Stimulated activated CD4-positive, alpha-beta T cell treated with anti-CD3 and anti-CD28 coated beads, Interleukin-4, amount 100 ng/mL, for 1 hour (primary cell): ENCODE results near the gene DUSP2.

ENCODE experiments used
- DNase-seq: peaks from one replicate; pipeline ENCODE4 v3.0.0-alpha.2; 2020

The DUSP2 gene

DNA sequence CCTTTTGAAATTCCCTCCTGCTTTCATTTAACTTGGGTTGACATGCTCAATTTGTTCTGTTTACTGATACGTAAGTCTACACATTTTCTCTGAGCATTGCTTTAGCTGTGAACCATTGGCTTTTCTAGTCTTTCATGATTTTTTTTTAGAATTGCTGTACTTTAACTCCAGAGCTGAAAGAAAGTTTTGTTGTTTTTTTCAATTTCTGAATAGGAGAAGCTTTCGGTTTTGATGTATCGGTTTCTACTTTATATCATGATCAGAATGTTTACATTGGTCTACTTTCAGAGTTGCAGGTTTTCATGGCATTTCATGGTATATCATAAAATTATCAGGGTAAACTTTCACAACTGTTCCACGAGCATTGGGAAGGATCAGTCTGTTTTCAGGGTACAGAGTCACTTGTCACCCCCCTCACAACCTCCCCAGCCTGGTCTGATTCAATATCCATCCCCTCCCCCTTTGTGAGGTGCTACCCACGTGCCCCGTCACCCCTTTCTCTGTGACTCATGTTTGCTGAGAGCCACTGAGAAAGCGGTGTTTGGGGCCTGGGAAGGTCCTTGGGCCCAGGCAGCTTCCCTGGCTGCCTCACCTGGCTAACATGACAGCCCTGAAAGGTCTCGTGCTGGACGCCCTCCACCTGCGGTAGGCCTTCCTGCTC lies 14.0 kb downstream of the DUSP2 start:
- DNase-seq: peak; percentile 36

DNA sequence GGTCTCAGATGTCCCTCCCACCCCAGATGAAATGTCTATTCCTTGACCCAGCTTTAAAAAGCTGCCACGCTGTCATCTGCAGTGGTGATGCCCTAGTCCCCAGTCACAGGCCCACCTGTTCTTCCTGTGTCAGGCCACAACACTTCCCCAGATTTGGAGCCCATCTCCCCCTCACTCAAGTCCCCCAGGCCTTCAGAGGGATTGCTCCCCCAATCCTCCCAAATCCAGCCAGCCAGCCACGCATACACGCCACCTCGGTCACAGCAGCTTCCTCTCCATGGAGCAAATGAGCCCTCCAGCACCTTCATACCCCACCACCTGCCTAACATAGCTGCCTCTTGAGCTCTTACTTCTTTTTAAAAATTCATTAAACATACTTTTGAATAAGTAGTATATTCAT lies 14.8 kb downstream of the DUSP2 start:
- DNase-seq: no peak

DNA sequence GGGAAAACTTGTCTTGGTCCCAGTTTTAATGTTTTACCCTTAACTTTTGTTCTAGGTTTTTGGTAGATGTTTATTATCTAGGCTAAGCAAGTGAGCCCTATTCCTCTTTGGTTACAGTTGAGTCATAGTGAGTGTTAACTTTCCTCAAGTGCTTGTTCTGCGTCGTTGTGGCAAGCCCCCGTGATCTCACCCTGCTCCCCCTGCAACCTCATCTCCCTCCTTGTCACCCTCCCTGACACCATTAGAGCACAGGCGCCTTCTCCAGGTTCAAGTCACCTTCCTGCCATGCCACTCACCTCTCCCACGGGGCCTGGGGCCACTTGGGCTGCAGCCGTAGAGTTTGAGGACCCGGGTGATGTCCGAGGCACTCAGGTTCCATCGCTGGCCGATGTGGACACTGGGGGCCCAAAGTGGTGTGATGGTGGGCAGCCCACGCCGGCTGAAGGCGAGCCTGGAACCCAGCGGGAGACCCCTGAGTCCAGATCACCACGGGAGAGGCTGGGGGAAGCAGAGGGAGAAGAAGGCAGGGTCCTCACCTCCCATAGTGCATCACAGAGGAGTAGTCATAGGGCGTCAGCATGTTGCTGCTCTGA lies 15.6 kb downstream of the DUSP2 start:
- no peak for DNase-seq

DNA sequence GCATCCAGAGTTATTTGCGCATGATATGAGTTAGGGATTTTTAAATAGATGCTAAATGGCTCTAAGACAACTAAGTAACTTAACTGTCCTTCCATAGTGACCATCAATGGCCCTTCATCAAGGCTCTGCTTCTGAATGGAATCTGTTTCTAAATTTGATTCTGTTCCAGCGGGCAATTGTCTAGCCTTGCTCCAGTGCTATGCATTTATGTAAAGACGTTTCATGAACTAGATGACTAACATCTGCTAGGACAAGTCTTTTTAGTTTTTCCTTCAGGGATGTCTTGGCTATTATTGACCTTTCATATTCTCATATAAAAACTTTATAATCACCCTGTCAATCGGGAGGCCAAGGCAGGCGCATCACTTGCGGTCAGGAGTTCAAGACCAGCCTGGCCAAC lies 16.8 kb downstream of the DUSP2 start:
- DNase-seq: no peak

DNA sequence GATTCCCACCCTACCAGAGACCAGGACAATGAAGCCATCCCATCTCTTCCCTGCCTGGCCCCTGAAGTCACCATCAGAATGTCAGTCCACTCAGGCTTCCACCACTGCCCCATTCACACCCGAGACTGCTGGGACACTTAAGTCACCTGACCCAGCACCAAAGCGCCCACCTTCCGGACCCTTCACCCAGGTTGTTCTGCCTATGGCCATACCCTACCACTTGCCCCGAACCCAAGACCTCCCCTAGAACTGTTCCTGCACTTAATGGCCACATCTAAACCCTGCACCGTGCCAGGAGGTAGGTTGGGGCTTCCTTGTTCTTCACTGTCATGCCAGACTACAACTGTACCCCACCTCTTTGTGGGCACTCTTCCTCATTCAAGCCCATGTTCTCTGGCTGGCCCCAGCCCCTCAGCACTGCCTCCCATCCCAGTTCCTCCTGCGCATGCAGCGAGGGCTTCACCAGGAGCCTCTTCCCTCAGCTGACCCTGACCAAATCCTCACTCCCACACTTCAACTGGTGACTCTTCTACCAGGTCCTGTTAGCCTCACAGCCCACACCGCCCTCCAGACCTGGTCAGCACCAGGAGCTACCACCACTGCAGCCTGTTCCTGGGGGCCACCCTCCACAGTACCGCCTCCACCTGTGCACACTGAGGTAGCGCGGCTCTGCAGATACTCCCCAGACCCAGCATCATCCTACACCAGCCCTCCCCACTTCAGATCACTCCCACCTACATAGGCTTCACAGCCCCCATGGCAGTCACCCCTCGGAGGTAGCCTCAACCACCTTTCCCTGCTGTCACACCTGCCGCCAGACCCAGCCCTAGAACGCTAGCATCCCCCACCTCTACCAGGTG lies 20.6 kb downstream of the DUSP2 start:
- DNase-seq: no peak

DNA sequence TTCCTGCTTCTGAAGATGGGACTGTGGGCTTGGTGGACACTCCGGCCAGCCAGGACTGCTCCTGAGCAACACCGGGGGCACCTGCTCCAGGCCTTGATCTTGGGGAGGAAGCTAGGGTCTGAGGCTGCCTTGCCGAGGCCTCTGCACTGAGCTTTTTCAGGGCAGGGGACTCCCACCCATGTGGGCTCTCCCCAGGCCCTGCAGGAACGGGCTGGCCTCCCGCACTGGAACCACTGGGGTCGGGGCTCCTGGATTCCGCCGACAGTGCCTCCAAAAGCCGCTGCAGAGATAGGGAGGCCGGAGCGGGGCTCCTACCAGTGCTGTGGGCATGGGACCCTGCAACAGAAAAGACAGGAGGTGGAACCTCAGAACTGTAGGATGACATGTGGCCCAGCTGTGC lies 21.3 kb downstream of the DUSP2 start:
- DNase-seq: no peak

DNA sequence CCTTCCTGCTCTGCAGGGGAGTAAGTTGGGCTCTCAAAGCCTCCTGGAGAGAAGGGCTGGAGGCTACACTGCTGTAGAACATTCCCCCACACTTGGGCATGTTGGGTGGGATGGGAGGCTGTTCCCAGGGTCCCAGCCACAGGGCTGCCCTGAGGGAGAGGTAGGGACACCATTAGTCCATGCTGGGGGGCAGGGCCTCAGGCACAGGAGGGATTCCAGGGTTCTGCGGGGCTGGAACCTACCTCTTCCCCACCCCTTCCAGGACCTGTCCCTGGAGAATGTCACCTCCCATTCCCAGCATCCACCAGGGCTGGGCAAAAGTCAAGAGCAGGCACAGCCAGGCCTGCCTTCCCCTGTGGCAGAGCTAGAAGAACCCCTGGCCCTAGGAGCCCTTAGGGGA lies 21.9 kb downstream of the DUSP2 start:
- DNase-seq: no peak

DNA sequence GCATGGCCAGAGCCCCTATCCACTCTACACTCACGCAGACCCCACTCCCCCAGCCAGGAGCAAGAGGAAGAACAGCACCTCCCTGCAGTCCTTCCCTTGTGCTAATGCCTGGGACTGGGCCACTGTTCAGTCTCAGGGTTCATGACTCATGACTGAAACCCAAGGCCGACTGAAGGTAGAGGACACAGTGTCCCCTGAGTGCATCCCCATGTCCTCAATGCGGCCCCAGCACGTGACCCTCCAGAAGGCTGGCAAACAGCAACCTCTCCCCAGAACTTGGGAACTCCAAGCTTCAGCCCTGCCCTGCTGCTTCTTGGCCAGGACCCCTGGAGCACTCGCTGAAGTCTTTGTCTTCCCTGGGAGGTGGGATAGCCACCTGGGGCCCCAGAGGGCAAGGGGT lies 22.8 kb downstream of the DUSP2 start:
- no peak for DNase-seq

DNA sequence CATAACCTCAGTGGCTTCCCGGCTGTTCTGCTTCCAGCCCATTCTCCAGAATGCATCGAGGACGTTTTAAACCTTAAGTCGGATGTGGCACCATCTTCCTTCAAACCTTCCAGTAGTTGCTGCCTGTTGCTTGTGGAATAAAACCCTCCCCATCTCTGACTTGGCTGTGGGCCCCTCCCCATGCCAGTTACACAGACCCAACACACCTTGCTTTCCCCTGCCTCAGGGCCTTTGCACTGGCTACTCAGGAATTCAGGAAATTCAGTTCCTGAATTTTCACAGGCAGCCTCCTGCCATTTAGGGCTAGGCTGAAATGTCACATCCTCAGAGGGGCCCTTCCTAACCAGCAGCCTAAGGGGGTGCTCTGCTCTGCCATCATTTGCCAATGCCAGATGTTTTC lies 23.8 kb downstream of the DUSP2 start:
- no peak for DNase-seq

DNA sequence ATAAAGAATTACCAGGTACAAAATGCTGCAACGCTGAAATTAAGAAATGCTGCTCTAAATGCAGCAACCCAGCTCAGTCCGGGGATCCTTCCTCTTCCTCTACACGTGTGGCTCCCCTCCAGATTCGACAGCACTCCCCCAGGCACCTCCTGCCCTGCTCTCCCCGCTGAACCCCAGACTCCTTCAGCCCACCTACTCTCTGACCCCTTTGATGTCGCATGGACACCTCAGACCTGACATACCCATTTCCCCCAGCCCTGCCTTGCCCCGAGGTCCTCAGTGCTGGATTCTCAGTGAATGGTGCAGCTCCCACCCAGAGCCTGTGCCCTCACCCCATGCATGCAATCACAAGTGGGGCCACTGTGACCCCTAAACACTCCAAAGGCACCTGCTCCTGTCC lies 24.2 kb downstream of the DUSP2 start:
- no peak for DNase-seq

DNA sequence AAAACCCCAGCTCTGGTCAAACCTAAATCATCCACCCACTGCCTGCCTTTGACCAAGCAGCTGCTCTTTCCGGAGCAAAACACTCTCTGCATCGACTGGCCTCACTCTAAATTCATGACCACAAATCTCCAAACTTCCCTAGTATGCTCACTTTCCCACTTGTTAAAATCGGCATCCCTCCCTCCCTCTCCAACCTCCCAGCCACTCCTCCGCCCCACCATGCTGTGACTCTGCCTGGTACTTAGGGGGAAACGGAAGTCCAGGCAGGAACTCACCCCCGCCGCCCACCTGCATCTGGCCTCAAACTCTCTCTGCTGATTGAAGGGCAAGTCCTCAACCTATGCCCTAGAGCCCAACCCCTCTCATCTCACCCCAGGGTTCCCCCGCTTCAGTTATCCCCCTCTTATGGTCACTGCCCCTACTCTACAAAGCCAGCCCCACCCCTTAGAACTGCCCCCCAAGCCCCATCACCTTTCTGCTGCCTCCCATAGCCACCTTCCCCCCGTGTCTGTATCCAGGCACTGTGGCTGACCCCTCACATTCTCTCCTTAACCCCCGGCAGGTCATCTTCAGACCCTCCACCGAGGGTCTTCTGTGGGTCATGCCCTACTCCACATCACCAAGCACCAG lies 25.0 kb downstream of the DUSP2 start:
- no peak for DNase-seq

DNA sequence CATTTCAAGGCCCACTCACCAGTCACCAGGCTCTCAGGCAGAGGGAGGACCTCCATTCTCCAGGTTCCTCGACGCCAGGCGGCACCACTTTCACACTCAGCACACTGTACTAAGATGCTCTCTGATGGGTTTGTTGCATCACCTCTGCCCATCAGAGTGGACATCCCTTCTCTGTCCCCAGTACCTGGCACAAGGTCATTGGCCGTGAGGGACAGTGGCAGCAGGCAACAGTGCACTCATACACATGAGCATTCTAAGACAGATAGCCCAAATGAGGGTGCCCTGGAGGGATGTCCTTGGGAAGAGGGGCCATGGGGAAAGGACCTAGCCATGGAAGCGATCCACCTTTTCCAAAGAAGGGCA lies 25.9 kb downstream of the DUSP2 start:
- DNase-seq: no peak

DNA sequence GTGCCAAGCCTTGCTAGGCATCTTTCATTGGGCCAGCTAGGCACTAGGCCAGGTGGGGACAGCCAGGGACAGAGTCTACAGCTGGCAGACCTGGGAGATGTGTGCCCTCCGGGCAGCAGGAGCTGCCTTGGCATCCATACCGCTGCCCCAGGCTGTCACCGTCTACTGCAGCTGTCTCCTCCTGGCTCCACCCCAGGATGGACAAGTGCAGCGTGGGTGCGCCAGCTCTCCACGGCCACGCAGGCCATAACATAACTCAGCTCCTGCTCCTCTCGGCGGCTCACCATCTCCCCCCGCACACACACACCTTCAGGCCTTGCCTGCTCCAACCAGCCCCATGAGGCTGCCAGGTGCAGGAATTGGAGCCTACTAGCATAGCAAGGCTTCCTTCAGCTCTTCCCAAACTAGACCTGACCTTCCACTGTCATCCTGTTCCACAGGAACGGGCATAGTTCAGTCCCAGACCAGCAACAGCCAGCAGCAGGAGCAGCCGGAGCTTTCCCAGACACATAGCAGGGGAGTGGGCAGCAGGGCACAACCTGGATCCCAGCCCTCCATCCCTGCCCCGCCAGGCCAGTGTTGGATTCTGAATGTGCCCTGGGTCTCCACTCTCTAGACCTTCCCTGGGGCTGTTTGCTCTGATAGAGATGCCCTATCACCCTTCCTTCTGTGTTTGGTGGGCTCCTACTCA lies 26.4 kb downstream of the DUSP2 start:
- no peak for DNase-seq

DNA sequence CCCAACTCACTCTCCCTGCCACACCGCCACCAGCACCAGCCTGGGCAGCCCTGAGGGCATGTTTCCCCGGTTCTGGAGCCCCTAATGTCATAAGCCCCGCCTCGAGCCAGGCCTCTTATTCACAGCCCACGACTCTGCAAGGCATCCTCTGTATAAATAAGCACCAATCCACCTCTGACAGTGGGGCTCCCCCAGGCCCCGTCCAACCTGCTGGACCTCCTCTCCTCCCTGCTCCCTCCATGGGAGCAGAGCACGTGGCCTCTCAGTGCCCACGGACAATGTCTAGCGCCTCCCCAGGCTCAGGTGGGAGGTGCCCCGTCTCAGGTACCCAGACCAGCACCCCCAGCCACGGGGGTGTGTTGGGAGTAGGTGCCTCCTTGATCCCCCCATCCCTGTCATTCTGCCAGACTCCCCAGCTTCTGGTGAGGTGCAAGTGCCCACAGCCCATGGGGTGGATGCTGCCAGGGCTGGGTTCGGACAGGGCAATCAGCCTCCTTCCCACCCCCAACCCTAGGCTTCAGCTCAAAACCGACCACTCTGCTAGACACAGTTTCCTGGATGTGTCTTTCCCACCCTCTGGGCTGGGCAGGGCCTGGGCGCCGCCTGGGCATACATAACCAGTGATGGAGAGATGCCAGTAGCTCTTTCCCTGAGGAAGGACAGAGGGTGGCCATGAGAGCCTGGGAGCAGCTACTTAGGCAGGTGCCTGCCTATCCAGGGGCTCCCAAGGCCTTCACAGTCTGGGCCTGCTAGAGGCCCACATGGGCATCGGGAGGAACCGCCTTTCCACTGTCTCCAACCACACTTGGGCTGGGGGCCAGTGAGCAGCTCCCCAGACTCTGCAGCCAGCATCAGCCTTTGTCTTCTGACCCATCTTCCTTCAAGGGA lies 27.3 kb downstream of the DUSP2 start:
- DNase-seq: no peak

DNA sequence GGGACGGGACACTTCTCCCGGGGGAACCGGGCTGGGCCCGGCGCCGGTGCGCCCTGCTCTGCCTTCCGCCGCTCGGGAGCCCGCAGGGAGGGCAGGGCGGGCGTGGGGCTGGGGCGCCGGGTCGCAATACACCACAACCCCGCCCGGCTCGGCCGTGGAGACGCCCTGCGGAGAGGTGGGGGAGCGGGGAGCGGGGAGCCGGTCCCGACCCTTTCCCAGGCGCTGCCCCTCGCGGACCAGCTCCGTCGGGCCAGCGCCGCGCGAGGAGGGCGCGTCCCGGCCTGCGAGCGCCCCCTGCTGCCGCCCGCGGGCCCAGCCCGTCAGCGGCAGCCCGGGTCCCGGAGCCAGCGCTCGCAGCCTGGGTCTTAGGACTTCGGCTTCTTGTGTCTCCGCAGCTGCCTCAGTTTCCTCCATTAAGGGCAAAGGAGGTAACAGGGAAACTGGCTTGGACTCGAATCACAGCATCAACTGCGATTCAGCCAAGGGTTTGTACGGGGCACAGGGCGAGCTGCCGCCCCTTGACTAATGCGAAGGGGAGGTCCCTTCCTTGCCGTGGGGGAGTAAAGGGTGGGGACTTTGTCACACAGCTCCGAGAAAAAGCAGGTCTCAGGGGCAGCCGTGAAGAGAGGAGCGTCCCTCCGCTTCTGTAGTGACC lies 28.2 kb downstream of the DUSP2 start:
- peak; percentile 70 for DNase-seq

DNA sequence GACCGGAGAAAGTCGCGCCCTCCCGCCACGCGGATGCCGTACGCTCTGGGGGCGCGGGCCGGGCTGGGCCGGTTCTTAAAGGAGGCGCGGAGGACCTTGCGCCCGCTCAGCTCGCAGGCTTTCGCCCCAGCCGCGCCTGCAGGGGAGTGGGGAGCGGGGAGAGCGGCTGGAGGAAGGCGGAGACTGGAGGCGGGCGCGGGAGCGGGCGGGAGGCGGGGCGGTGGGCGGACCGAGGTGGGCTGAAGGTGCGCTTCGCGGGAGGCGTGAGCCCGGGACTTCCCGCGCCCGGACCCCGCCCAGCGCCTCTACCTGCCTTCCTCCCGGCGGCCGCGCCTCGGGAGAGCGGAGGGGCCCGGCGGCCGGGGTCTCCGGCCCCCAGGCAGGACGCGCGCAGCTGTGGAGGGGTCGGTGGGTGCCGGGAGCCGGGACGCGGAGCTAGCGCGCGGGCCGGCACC lies 28.8 kb downstream of the DUSP2 start, which contains the start of gene ADRA2B:
ADRA2B (minus strand) TSS at position 148 of the 455 bp plus-strand sequence. CDS start 422 bp downstream, outside the sequence.
- DNase-seq: peak; percentile 82

DNA sequence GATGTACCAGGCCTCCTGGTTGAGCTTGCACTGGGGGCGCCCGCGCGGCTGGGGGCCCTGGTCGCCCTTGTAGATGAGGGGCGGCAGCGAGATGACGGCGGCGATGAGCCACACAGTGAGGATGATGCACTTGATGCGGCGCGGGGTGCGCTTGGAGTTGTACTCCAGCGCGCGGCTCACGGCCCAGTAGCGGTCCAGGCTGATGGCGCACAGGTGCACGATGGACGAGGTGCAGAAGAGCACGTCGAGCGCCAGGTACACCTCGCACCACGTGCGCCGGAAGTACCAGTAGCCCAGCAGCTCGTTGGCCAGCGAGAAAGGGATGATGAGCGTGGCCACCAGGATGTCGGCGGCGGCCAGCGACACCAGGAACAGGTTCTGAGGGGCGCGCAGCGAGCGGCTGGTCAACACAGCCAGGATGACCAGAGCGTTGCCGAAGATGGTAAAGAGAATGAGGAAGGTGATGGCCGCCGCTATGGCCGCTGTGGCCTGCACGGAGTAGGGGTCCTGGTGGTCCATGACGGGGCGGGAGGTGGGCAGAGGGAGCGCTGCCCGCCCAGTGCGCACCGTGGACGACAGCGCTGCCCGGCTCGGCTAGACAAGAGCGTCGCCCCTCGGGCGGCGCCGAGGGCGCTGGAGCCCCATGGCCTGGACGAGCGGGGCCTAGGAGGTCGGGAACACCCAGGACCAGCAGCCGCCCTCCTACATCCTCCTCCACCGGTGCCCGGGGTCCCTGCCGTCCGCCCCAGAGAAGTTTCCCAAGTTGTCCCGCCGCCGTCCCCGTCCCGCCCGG lies 29.4 kb downstream of the DUSP2 start:
- no peak for DNase-seq

DNA sequence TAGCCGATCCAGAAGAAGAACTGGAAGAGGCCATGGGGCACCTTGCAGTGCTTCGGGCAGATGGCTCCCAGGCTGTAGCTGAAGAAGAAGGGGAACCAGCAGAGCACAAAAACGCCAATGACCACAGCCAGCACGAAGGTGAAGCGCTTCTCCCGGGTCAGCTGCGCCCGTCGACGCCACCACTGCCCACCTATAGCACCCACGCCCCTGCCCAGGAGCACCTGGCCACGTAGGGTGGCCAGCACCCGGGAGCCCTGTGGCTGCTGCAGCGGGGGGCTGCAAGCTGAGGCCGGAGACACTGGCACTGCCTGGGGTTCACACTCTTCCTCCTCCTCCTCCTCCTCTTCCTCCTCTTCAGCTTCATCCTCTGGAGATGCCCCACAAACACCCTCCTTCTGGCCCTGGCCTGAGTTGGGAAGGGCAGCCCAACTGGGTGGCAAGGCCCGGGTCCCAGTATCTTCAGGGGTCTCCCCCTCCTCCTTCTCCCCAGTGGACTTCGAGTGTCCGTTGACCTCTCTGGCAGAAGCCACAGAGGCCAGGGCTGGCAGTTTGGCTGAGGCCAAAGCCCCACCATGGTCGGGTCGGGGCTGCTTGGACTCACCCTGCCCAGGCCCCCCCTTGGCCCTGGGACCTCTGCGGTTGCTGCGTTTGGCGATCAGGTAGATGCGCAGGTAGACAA lies 30.2 kb downstream of the DUSP2 start:
- no peak for DNase-seq

DNA sequence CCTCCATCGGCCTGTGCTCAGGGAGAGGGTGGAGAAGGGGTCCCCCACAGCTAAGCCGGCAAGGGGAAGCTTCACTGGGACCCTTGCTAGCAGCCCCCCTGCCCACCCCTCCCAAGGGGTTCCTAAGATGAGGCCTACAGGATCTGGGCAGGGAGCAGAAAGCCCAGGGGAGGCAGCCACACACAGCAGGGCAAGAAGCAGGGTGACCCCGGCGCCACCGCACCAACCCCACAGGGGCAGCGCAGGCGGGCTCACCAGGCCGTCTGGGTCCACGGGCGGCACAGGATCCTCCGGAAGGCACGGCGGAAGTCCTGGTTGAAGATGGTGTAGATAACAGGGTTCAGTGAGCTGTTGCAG lies 30.7 kb downstream of the DUSP2 start:
- no peak for DNase-seq

DNA sequence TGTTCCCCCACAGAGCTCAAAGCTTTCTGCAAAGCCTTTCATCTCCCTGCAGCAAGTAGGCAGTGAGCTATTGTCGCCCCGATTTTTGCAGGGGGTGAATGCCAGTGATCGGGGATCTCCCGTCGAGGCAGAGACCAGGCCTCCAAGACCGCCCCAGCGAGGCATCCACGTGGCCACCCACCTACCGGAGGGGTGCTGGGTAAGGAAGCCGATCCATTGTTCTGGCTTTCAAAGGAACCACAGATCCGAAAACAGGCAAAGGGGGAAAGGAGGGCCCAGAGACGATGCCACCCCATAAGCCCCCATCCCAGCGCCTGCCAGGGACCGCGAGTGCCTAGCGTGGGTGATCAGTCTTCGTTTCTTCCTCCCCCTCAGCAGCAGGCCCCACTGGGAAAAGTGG lies 31.3 kb downstream of the DUSP2 start:
- no peak for DNase-seq
